ENCODE measurements around the gene RNASEH2B. TPM values are rescaled to one million over a fixed set of nuclear protein-coding genes. Genes with fewer than 3 reads are reported as not detected.

Gene RNASEH2B
- total and polyA plus RNA-seq, 4 donors, result 7.8 to 44.1 (median 9.3) TPM

- H3K27me3 ChIP-seq (ENCODE audit: control insufficient read depth in 4 of 4, insufficient read depth in 4 of 4, low read length in 3 of 4), result no peaks in the 10 kb centered on the region
- H3K27ac ChIP-seq (ENCODE audit: low read depth in 1 of 2, low read length in 2 of 2), result no peak overlapping the region
- WGBS, result 87% methylated on average over 3 of the region's 3 CpGs
- H3K9me3 ChIP-seq (ENCODE audit: control insufficient read depth in 4 of 4, low read length in 3 of 4), result peaks cover 2 to 15% (median 5%) of the 10 kb centered on the region in 4 donors
- H3K36me3 ChIP-seq (ENCODE audit: control insufficient read depth in 4 of 4, insufficient read depth in 3 of 4, low read depth in 1 of 4, low read length in 3 of 4), result no peaks in the 10 kb centered on the region
- TF ChIP-seq GABPA (IDR thresholded peaks at IDR 0.05 in 1 of 2, conservative IDR thresholded peaks at IDR 0.05 in 1 of 2), result no peak
- TF ChIP-seq JUND (IDR thresholded peaks at IDR 0.05), result no peak
- no peak for TF ChIP-seq REST (IDR thresholded peaks at IDR 0.05)
- no peak for TF ChIP-seq RAD21 (IDR thresholded peaks at IDR 0.05)
- TF ChIP-seq FOXA2 (IDR thresholded peaks at IDR 0.05), result no peak
- H3K4me3 ChIP-seq (ENCODE audit: low read depth in 1 of 3, low read length in 3 of 3), result no peak overlapping the region
- no peak for DNase-seq (ENCODE audit: low spot score)
- H3K9ac ChIP-seq (ENCODE audit: low read depth in 1 of 2, low read length in 2 of 2), result no peak overlapping the region
- peaks cover 0 to 7% (median 0%) of the 10 kb centered on the region in 4 donors for H3K4me1 ChIP-seq (ENCODE audit: control insufficient read depth in 4 of 4, insufficient read depth in 4 of 4, low read length in 3 of 4)
Measured at GRCh38 chr13:50918567-50918966, 9.0 kb downstream of the RNASEH2B start.

DNA sequence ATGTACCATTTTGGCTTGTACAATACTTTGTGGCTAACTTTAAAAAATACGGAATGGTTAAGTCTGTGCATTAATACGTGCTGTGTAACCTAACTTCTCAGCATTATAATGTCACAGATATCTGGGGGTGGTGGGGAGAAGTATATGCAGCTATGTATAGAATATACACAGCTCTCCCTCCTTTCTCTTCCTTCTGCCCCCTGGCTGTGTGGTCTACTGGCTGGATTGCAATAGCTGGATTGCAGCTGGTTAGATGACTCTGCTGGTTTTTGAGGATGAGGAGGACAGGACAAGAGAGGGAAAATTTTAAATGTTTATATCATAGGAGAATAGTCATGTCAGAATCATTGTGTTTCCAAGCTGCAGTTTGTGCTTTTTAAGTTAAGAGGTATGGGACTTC is 9.7 kb downstream of the RNASEH2B start:
- no peak overlapping the region for H3K4me3 ChIP-seq (ENCODE audit: low read depth in 1 of 3, low read length in 3 of 3)
- no peaks in the 10 kb centered on the region for H3K36me3 ChIP-seq (ENCODE audit: control insufficient read depth in 4 of 4, insufficient read depth in 3 of 4, low read depth in 1 of 4, low read length in 3 of 4)
- no peaks in the 10 kb centered on the region for H3K27me3 ChIP-seq (ENCODE audit: control insufficient read depth in 4 of 4, insufficient read depth in 4 of 4, low read length in 3 of 4)
- TF ChIP-seq MAX (IDR thresholded peaks at IDR 0.05), result no peak
- no peak overlapping the region for H3K27ac ChIP-seq (ENCODE audit: low read depth in 1 of 2, low read length in 2 of 2)
- H3K4me1 ChIP-seq (ENCODE audit: control insufficient read depth in 4 of 4, insufficient read depth in 4 of 4, low read length in 3 of 4), result peaks cover 0 to 7% (median 0%) of the 10 kb centered on the region in 4 donors
- peaks cover 2 to 19% (median 5%) of the 10 kb centered on the region in 4 donors for H3K9me3 ChIP-seq (ENCODE audit: control insufficient read depth in 4 of 4, low read length in 3 of 4)
- no peak for DNase-seq (ENCODE audit: low spot score)
- H3K9ac ChIP-seq (ENCODE audit: low read depth in 1 of 2, low read length in 2 of 2), result no peak overlapping the region
- WGBS, result 90% methylated on average over 2 of the region's 2 CpGs

DNA sequence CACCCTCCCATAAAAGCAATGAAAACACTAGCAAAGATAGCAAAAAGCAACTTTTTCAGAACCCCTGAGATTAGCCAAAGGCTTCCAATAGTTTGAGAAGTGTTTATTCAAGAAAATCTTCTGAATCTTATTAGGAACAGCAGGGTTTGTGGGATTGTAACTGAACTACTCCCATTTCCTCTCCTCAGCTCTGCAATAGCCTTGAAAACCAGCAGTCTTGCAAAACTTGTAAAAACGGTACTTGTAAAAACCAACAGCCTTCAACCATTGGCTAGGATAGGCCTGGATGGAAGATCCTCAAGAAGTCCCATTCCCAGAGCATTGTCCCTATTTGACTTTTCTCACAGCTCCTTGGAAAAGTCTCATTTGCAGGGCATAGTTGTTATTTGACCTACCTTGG is 12.1 kb downstream of the RNASEH2B start:
- H3K36me3 ChIP-seq (ENCODE audit: control insufficient read depth in 4 of 4, insufficient read depth in 3 of 4, low read depth in 1 of 4, low read length in 3 of 4), result no peaks in the 10 kb centered on the region
- 92% methylated on average over 1 of the region's 1 CpG for WGBS
- H3K4me1 ChIP-seq (ENCODE audit: control insufficient read depth in 4 of 4, insufficient read depth in 4 of 4, low read length in 3 of 4), result peaks cover 0 to 4% (median 0%) of the 10 kb centered on the region in 4 donors
- TF ChIP-seq FOXA1 (IDR thresholded peaks at IDR 0.05) (no peak), GABPA (IDR thresholded peaks at IDR 0.05 in 1 of 2, conservative IDR thresholded peaks at IDR 0.05 in 1 of 2) (no peak), ZBTB33 (IDR thresholded peaks at IDR 0.05) (no peak), TAF1 (conservative IDR thresholded peaks at IDR 0.05) (no peak)
- no peaks in the 10 kb centered on the region for H3K27me3 ChIP-seq (ENCODE audit: control insufficient read depth in 4 of 4, insufficient read depth in 4 of 4, low read length in 3 of 4)
- H3K4me3 ChIP-seq (ENCODE audit: low read depth in 1 of 3, low read length in 3 of 3), result no peak overlapping the region
- no peak overlapping the region for H3K9ac ChIP-seq (ENCODE audit: low read depth in 1 of 2, low read length in 2 of 2)
- H3K27ac ChIP-seq (ENCODE audit: low read depth in 1 of 2, low read length in 2 of 2), result no peak overlapping the region
- H3K9me3 ChIP-seq (ENCODE audit: control insufficient read depth in 4 of 4, low read length in 3 of 4), result peaks cover 4 to 20% (median 5%) of the 10 kb centered on the region in 4 donors
- DNase-seq (ENCODE audit: low spot score), result no peak
